ENCODE results near the gene RIMS4. TPM values are rescaled to one million over a fixed set of nuclear protein-coding genes. Genes with fewer than 3 reads are reported as not detected.

RIMS4 gene
- total RNA-seq, 1 experiment from 2014 or later = 4.0 TPM

DNA sequence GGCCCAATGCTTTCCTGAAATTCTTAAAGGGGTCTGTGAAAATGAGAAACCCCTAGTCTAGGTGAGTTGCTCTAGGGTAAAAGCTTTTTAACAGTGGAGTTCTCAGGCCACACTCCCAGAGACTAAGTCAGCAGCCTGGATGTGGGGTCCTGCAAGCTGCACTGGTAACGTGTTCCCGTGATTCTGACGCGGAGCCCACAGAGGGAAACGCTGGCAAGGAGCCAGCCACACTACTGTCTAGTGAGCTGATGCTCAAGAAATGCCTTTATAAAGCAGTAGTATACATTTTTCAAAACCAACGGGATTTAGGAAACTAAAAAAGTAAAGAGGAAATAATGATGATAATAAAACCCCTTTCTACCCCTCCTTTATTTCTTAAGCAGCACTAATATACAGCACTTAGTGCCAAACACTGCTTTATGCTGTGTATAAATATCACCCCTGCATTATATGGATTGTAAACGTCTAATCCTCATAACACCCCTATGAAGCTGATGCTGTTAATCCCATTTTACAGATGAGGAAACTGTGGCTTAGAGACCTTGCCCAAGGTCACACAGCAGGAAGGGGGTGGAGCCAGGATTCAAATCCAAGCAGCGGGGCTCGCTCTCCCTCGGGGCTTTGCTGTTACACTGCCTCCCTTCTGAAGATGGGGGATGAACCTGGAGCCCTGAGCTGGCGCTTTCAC is 39.7 kb downstream of the RIMS4 start:
- Histone ChIP-seq H3K9me3 (ENCODE audit: control insufficient read depth, insufficient read depth, low read depth, low read length) (no peaks in the 10 kb centered on the region), H3K27ac (ENCODE audit: low read length) (no peak overlapping the region), H3K4me3 (ENCODE audit: low read depth in 2 of 2, low read length in 2 of 2) (no peak overlapping the region), H3K27me3 (ENCODE audit: control insufficient read depth, insufficient read depth, low read length) (no peaks in the 10 kb centered on the region), H3K36me3 (ENCODE audit: control insufficient read depth, insufficient read depth, low read length) (no peaks in the 10 kb centered on the region), H3K4me1 (ENCODE audit: control insufficient read depth, insufficient read depth, low read length) (no peaks in the 10 kb centered on the region)
- in situ Hi-C loops (cut with HindIII; ENCODE audit: low pct_unique_long_range_greater_than_20kb, low sequenced_read_pairs) = no loop called here
- no TSS peak for BruUV-seq (replicated peaks)
- DNase-seq (ENCODE audit: low read depth, low spot score) (no peak), ATAC-seq (no peak)
- POLR2A ChIA-PET = no interaction called here
- TF ChIP-seq SIN3A (IDR thresholded peaks at IDR 0.05; ENCODE audit: borderline replicate concordance, insufficient read depth, low read depth, low read length) (no peak), POLR2AphosphoS5 (IDR thresholded peaks at IDR 0.05; ENCODE audit: low read depth, low read length) (no peak), TCF7L2 (IDR thresholded peaks at IDR 0.05; ENCODE audit: low read depth, low read length) (no peak)
- TF ChIP-seq, protein P1, sequence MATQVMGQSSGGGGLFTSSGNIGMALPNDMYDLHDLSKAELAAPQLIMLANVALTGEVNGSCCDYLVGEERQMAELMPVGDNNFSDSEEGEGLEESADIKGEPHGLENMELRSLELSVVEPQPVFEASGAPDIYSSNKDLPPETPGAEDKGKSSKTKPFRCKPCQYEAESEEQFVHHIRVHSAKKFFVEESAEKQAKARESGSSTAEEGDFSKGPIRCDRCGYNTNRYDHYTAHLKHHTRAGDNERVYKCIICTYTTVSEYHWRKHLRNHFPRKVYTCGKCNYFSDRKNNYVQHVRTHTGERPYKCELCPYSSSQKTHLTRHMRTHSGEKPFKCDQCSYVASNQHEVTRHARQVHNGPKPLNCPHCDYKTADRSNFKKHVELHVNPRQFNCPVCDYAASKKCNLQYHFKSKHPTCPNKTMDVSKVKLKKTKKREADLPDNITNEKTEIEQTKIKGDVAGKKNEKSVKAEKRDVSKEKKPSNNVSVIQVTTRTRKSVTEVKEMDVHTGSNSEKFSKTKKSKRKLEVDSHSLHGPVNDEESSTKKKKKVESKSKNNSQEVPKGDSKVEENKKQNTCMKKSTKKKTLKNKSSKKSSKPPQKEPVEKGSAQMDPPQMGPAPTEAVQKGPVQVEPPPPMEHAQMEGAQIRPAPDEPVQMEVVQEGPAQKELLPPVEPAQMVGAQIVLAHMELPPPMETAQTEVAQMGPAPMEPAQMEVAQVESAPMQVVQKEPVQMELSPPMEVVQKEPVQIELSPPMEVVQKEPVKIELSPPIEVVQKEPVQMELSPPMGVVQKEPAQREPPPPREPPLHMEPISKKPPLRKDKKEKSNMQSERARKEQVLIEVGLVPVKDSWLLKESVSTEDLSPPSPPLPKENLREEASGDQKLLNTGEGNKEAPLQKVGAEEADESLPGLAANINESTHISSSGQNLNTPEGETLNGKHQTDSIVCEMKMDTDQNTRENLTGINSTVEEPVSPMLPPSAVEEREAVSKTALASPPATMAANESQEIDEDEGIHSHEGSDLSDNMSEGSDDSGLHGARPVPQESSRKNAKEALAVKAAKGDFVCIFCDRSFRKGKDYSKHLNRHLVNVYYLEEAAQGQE (IDR thresholded peaks at IDR 0.05; ENCODE audit: insufficient read depth in 1 of 2, low read depth in 2 of 2, low read length in 1 of 2) = no peak
- TF ChIP-seq, protein P2, sequence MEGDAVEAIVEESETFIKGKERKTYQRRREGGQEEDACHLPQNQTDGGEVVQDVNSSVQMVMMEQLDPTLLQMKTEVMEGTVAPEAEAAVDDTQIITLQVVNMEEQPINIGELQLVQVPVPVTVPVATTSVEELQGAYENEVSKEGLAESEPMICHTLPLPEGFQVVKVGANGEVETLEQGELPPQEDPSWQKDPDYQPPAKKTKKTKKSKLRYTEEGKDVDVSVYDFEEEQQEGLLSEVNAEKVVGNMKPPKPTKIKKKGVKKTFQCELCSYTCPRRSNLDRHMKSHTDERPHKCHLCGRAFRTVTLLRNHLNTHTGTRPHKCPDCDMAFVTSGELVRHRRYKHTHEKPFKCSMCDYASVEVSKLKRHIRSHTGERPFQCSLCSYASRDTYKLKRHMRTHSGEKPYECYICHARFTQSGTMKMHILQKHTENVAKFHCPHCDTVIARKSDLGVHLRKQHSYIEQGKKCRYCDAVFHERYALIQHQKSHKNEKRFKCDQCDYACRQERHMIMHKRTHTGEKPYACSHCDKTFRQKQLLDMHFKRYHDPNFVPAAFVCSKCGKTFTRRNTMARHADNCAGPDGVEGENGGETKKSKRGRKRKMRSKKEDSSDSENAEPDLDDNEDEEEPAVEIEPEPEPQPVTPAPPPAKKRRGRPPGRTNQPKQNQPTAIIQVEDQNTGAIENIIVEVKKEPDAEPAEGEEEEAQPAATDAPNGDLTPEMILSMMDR (IDR thresholded peaks at IDR 0.05) = no peak
- CTCF ChIA-PET = interaction anchor here (0.7 kb wide), 1 partner anchor 16 kb away, joined by 3 read pairs; no protein-coding TSS in a partner anchor
- intact Hi-C loops (cut with micrococcal nuclease; ENCODE audit: unreplicated experiment) = no loop called here

DNA sequence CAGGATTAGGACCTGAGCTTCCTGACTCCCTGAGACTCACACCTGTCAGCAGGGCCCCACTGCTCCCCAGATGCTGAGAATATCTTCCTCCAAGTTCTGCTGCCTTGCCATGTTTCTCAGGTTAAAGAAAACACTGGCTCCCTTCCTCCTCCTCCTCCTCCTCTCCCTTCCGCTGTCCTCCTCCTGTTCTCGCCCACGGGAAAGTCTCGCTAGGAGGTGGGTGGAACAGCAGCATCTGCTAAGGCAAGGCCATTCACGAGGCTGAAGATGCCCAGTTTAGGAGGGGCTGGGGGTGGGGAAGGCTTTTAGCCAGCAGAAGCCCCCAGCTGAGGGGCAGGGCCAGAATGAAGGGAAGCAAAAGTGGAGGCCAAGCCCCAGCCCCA is 40.9 kb downstream of the RIMS4 start:
- Histone ChIP-seq H3K4me1 (ENCODE audit: control insufficient read depth, insufficient read depth, low read length) (no peaks in the 10 kb centered on the region), H3K27ac (ENCODE audit: low read length) (no peak overlapping the region), H3K36me3 (ENCODE audit: control insufficient read depth, insufficient read depth, low read length) (no peaks in the 10 kb centered on the region), H3K4me3 (ENCODE audit: low read depth in 2 of 2, low read length in 2 of 2) (no peak overlapping the region), H3K9me3 (ENCODE audit: control insufficient read depth, insufficient read depth, low read depth, low read length) (no peaks in the 10 kb centered on the region), H3K27me3 (ENCODE audit: control insufficient read depth, insufficient read depth, low read length) (no peaks in the 10 kb centered on the region)
- DNase-seq (ENCODE audit: low read depth, low spot score) = no peak
- ATAC-seq = no peak
- intact Hi-C loops (cut with micrococcal nuclease; ENCODE audit: unreplicated experiment) = no loop called here
- TF ChIP-seq, protein P1 (IDR thresholded peaks at IDR 0.05; ENCODE audit: insufficient read depth in 1 of 2, low read depth in 2 of 2, low read length in 1 of 2) = no peak
- TF ChIP-seq POLR2AphosphoS5 (IDR thresholded peaks at IDR 0.05; ENCODE audit: low read depth, low read length) = no peak
- no peak for TF ChIP-seq TCF7L2 (IDR thresholded peaks at IDR 0.05; ENCODE audit: low read depth, low read length)
- TF ChIP-seq, protein P2 (IDR thresholded peaks at IDR 0.05) = no peak
- TF ChIP-seq SIN3A (IDR thresholded peaks at IDR 0.05; ENCODE audit: borderline replicate concordance, insufficient read depth, low read depth, low read length) = no peak
- CTCF ChIA-PET = no interaction called here
- POLR2A ChIA-PET = no interaction called here
- in situ Hi-C loops (cut with HindIII; ENCODE audit: low pct_unique_long_range_greater_than_20kb, low sequenced_read_pairs) = no loop called here
- BruUV-seq (replicated peaks) = no TSS peak
